Measurements from ENCODE around the gene SPECC1.

Gene SPECC1

DNA sequence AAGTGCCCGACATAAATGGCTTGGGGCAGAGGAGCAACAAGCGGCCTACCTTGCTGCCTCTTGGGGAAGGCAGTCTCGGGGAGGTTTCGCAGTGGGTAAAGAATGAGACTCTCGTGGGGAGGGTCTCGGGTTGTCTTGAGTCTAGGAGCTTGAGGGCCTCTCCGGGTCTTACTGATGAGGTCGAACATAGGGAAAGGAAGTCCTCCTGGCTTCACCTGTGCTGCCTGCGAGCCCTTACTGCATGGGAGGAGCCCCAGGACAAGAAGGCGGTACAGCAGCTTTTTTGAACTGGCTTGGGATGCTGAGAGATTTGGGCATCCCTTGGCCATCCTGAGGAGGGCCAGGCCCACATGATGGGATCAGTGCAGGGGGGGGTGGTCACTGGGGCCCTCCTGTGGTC lies 71.4 kb downstream of the SPECC1 start:
- H3K27me3 ChIP-seq (ENCODE audit: insufficient read depth, poor library complexity, severe bottlenecking) = no peaks in the 10 kb centered on the region
- no peak overlapping the region for H3K27ac ChIP-seq (replicated peaks)
- H3K4me3 ChIP-seq (replicated peaks; ENCODE audit: insufficient read depth, low read length) = no peak overlapping the region
- DNase-seq (ENCODE audit: low read depth in 1 of 2, low spot score in 1 of 2) = no peak
- TF ChIP-seq POLR2AphosphoS5 (IDR thresholded peaks at IDR 0.05; ENCODE audit: low read depth) = no peak
- TF ChIP-seq, protein P1, sequence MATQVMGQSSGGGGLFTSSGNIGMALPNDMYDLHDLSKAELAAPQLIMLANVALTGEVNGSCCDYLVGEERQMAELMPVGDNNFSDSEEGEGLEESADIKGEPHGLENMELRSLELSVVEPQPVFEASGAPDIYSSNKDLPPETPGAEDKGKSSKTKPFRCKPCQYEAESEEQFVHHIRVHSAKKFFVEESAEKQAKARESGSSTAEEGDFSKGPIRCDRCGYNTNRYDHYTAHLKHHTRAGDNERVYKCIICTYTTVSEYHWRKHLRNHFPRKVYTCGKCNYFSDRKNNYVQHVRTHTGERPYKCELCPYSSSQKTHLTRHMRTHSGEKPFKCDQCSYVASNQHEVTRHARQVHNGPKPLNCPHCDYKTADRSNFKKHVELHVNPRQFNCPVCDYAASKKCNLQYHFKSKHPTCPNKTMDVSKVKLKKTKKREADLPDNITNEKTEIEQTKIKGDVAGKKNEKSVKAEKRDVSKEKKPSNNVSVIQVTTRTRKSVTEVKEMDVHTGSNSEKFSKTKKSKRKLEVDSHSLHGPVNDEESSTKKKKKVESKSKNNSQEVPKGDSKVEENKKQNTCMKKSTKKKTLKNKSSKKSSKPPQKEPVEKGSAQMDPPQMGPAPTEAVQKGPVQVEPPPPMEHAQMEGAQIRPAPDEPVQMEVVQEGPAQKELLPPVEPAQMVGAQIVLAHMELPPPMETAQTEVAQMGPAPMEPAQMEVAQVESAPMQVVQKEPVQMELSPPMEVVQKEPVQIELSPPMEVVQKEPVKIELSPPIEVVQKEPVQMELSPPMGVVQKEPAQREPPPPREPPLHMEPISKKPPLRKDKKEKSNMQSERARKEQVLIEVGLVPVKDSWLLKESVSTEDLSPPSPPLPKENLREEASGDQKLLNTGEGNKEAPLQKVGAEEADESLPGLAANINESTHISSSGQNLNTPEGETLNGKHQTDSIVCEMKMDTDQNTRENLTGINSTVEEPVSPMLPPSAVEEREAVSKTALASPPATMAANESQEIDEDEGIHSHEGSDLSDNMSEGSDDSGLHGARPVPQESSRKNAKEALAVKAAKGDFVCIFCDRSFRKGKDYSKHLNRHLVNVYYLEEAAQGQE (IDR thresholded peaks at IDR 0.05; ENCODE audit: insufficient replicate concordance, low read depth) = no peak
- no peak for TF ChIP-seq GABPA (IDR thresholded peaks at IDR 0.05; ENCODE audit: low read depth)
- TF ChIP-seq SPI1 (IDR thresholded peaks at IDR 0.05; ENCODE audit: borderline replicate concordance, low read depth) = no peak
- TF ChIP-seq, protein P2, sequence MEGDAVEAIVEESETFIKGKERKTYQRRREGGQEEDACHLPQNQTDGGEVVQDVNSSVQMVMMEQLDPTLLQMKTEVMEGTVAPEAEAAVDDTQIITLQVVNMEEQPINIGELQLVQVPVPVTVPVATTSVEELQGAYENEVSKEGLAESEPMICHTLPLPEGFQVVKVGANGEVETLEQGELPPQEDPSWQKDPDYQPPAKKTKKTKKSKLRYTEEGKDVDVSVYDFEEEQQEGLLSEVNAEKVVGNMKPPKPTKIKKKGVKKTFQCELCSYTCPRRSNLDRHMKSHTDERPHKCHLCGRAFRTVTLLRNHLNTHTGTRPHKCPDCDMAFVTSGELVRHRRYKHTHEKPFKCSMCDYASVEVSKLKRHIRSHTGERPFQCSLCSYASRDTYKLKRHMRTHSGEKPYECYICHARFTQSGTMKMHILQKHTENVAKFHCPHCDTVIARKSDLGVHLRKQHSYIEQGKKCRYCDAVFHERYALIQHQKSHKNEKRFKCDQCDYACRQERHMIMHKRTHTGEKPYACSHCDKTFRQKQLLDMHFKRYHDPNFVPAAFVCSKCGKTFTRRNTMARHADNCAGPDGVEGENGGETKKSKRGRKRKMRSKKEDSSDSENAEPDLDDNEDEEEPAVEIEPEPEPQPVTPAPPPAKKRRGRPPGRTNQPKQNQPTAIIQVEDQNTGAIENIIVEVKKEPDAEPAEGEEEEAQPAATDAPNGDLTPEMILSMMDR (IDR thresholded peaks at IDR 0.05; ENCODE audit: insufficient read depth, low read length) = no peak

DNA sequence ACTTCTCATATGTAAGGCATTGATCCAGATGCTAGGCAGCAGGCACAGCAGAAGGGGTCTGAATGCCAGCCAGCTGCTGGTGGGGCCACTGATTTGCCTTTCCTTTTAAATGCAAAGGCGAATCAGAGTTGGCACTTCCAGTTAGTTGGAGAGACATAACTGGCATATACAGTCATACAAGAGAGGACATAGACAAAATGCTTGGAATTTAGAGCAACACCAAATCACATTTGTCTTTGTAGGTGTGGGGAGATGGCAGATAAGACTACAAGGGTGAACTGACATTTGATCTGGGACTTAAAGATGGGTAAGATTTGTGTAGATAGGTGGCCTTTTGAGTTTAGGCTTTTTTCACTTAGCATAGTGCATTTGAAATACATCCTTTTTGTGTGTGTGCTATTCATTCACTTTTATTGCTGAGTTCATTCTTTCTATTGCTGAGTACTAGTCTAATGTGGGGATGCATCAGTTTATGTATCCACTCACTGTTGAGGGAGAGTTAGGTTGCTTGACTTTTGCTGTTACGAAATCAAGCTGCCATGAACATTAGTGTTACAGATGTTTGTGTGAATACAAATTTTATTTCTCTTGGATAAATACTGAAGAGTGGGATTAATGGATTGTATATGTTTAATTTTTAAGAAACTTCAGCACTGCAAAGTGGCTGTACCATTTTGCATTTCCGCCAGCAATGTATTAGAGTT lies 74.1 kb downstream of the SPECC1 start:
- no peak for TF ChIP-seq POLR2AphosphoS5 (IDR thresholded peaks at IDR 0.05; ENCODE audit: low read depth)
- TF ChIP-seq, protein P2 (IDR thresholded peaks at IDR 0.05; ENCODE audit: insufficient read depth, low read length) = no peak
- TF ChIP-seq, protein P1 (IDR thresholded peaks at IDR 0.05; ENCODE audit: insufficient replicate concordance, low read depth) = no peak
- TF ChIP-seq GABPA (IDR thresholded peaks at IDR 0.05; ENCODE audit: low read depth) = no peak
- no peak for TF ChIP-seq SPI1 (IDR thresholded peaks at IDR 0.05; ENCODE audit: borderline replicate concordance, low read depth)

DNA sequence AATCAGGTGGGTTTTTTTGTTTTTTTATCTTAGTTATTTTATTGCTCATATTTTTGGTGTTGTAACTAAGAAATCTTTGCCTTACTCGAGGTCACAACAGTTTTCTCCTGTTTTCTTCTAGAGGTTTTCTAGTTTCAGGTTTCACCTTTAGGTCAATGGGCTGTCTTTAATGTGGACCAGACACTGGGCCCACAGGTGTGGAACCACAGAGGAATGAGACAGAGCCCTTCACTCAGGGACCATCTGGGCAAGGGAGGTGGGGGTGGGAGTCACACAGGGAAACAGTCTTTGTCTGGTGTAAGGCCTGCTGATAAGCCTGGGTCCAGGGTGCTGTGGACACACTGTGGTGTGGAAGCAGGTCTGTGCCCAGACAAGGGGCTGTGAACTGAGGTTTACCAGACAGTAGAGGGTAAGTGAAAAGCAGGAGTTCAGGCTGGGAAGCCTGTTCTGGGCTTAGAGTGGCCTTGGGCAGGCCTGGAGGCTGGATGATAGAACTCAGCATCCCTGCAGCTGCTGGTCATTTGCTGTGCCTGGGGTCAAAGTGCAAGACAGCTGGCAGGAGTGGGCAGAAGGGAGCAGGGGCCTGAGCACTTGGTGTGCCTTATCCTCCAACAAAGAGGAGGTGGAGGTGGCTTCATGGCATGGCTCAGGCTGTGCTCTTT lies 75.6 kb downstream of the SPECC1 start:
- TF ChIP-seq, protein P2 (IDR thresholded peaks at IDR 0.05; ENCODE audit: insufficient read depth, low read length) = no peak
- TF ChIP-seq POLR2AphosphoS5 (IDR thresholded peaks at IDR 0.05; ENCODE audit: low read depth) = no peak
- TF ChIP-seq, protein P1 (IDR thresholded peaks at IDR 0.05; ENCODE audit: insufficient replicate concordance, low read depth) = no peak
- TF ChIP-seq SPI1 (IDR thresholded peaks at IDR 0.05; ENCODE audit: borderline replicate concordance, low read depth) = no peak
- Histone ChIP-seq H3K27ac (replicated peaks) (no peak overlapping the region), H3K27me3 (ENCODE audit: insufficient read depth, poor library complexity, severe bottlenecking) (no peaks in the 10 kb centered on the region), H3K4me3 (replicated peaks; ENCODE audit: insufficient read depth, low read length) (no peak overlapping the region)
- no peak for DNase-seq (ENCODE audit: low read depth in 1 of 2, low spot score in 1 of 2)

More for the DNA sequence above, 74.1 kb downstream of the SPECC1 start:
- H3K27ac ChIP-seq (replicated peaks) = no peak overlapping the region
- no peaks in the 10 kb centered on the region for H3K27me3 ChIP-seq (ENCODE audit: insufficient read depth, poor library complexity, severe bottlenecking)
- DNase-seq (ENCODE audit: low read depth in 1 of 2, low spot score in 1 of 2) = no peak
- H3K4me3 ChIP-seq (replicated peaks; ENCODE audit: insufficient read depth, low read length) = no peak overlapping the region

All from HL-60 (cell line).